ENCODE results near the gene ULK1. TPM values are rescaled to one million over a fixed set of nuclear protein-coding genes. Genes with fewer than 3 reads are reported as not detected.
A peak's percentile ranks its signal among the peaks of the same experiment; 100 is the strongest.

Gene ULK1
- total and polyA plus RNA-seq, 8 donors: 23.3 to 106 (median 54.2) TPM

GRCh38 chr12:131865180-131865875 is 29.1 kb upstream of the ULK1 start:
- 81 to 86% methylated on average over 20 of the region's 20 CpGs for WGBS, 2 donors
- intact Hi-C loops (cut with DNase I): no loop called here

GRCh38 chr12:131867471-131867870 is 27.0 kb upstream of the ULK1 start:
- ATAC-seq: no peak
- intact Hi-C loops (cut with DNase I): no loop called here
- no peaks in the 10 kb centered on the region for H3K27me3 ChIP-seq
- H3K36me3 ChIP-seq: no peaks in the 10 kb centered on the region
- FAIRE-seq: no peak
- no peaks in the 10 kb centered on the region for H3K4me1 ChIP-seq
- no peak for TF ChIP-seq CTCF (IDR thresholded peaks at IDR 0.05)
- H3K9me3 ChIP-seq: no peaks in the 10 kb centered on the region
- H3K27ac ChIP-seq: no peak overlapping the region
- no peak overlapping the region for H3K4me3 ChIP-seq
- no peak for DNase-seq
- WGBS, 2 donors: 70 to 86% methylated on average over 10 of the region's 10 CpGs

More at GRCh38 chr12:131865180-131865875, 29.1 kb upstream of the ULK1 start:
- no peak for TF ChIP-seq CTCF (IDR thresholded peaks at IDR 0.05)
- ATAC-seq: no peak
- no peak for FAIRE-seq
- Histone ChIP-seq H3K4me1 (no peaks in the 10 kb centered on the region), H3K9me3 (no peaks in the 10 kb centered on the region), H3K4me3 (no peak overlapping the region), H3K36me3 (no peaks in the 10 kb centered on the region), H3K27ac (no peak overlapping the region), H3K27me3 (no peaks in the 10 kb centered on the region)
- no peak for DNase-seq

- H3K27me3 ChIP-seq: no peaks in the 10 kb centered on the region
- no peaks in the 10 kb centered on the region for H3K9me3 ChIP-seq
- no peak for FAIRE-seq
- H3K36me3 ChIP-seq: no peaks in the 10 kb centered on the region
- no peak for TF ChIP-seq CTCF (IDR thresholded peaks at IDR 0.05)
- H3K4me3 ChIP-seq: no peak overlapping the region
- ATAC-seq: no peak
- H3K27ac ChIP-seq: no peak overlapping the region
- WGBS, 2 donors: 73 to 78% methylated on average over 27 to 28 of the region's 28 CpGs
- DNase-seq: no peak
- H3K4me1 ChIP-seq: no peaks in the 10 kb centered on the region
- intact Hi-C loops (cut with DNase I): no loop called here
Observed at GRCh38 chr12:131867891-131868675, 26.3 kb upstream of the ULK1 start.

- TF ChIP-seq CTCF (IDR thresholded peaks at IDR 0.05): no peak
- no peak for DNase-seq
- Histone ChIP-seq H3K4me3 (no peak overlapping the region), H3K9me3 (no peaks in the 10 kb centered on the region), H3K27me3 (no peaks in the 10 kb centered on the region), H3K27ac (no peak overlapping the region), H3K4me1 (no peaks in the 10 kb centered on the region), H3K36me3 (no peaks in the 10 kb centered on the region)
- peak in 1 of 4 donors; percentile 30 for ATAC-seq
- 54 to 55% methylated on average over 16 of the region's 16 CpGs for WGBS, 2 donors
- intact Hi-C loops (cut with DNase I): no loop called here
- no peak for FAIRE-seq
Observed at GRCh38 chr12:131869871-131870418, 24.5 kb upstream of the ULK1 start.

All from pancreas (tissue), 10 donors.